Measurements from ENCODE around the gene CAMK2B.

- TF ChIP-seq CTCF (IDR thresholded peaks at IDR 0.05) (peak in 3 of 6 experiments; percentile 13 to 28 (median 19)), POLR2A (IDR thresholded peaks at IDR 0.05) (no peak)
Measured at GRCh38 chr7:44257618-44258422, 67.6 kb downstream of the CAMK2B start.
